CD14-positive monocyte (primary cell): ENCODE measurements around the gene NLGN1. TPM values are rescaled to one million over a fixed set of nuclear protein-coding genes. Genes with fewer than 3 reads are reported as not detected.

Source experiments
- DNase-seq, 3 donors: peaks; one replicate each; pipeline ENCODE4 v3.0.0-alpha.2; 2011 to 2022
- H2AFZ ChIP-seq: 2 replicates; pipeline ENCODE4 v1.6.0; 2012; ENCODE audit warnings: mild to moderate bottlenecking, low read depth, low read length, inconsistent platforms; ENCODE audit not compliant: insufficient read depth, poor library complexity, severe bottlenecking
- H3K27ac ChIP-seq, 2 donors: 1 replicate in 1 of 2; 2 replicates in 1 of 2; pipeline ENCODE4 v1.5.1; 2012 to 2013; ENCODE audit warnings: low read length in 2 of 2, control low read depth in 1 of 2, inconsistent platforms in 1 of 2, low read depth in 1 of 2, mild to moderate bottlenecking in 1 of 2
- H3K27me3 ChIP-seq, 2 donors: one replicate each; pipeline versions ENCODE4 v1.6.0 to v1.6.1; 2011 to 2013; ENCODE audit warnings: low read length in 2 of 2; ENCODE audit not compliant: control insufficient read depth in 2 of 2, insufficient read depth in 2 of 2
- H3K36me3 ChIP-seq, 2 donors: replicated peaks in 1 of 2; 1 replicate in 1 of 2; 2 replicates in 1 of 2; pipeline versions ENCODE4 v1.5.1 to v1.6.1; 2012 to 2013; ENCODE audit warnings: low read length in 2 of 2, control low read depth in 1 of 2, inconsistent platforms in 1 of 2, mild to moderate bottlenecking in 1 of 2; ENCODE audit not compliant: insufficient read depth in 2 of 2, control insufficient read depth in 1 of 2
- H3K4me1 ChIP-seq, 2 donors: 1 replicate in 1 of 2; 2 replicates in 1 of 2; pipeline versions ENCODE4 v1.5.1 to v1.6.1; 2012 to 2013; ENCODE audit warnings: low read length in 2 of 2, control low read depth in 1 of 2, inconsistent platforms in 1 of 2, mild to moderate bottlenecking in 1 of 2, moderate library complexity in 1 of 2; ENCODE audit not compliant: insufficient read depth in 2 of 2, control insufficient read depth in 1 of 2
- H3K4me2 ChIP-seq: replicated peaks from 2 replicates; pipeline ENCODE3; 2012; ENCODE audit warnings: low read length, moderate library complexity, mild to moderate bottlenecking; ENCODE audit not compliant: poor library complexity, severe bottlenecking; ENCODE audit errors: extremely low read depth
- H3K4me3 ChIP-seq, 3 experiments: fragments of 200-600 bp in 1 of 3; sonication (generic) in 1 of 3; replicated peaks in 1 of 3; 1 replicate in 2 of 3; 2 replicates in 1 of 3; pipeline ENCODE4 v1.5.1; 2011 to 2013; ENCODE audit warnings: low read length in 3 of 3, mild to moderate bottlenecking in 3 of 3, control low read depth in 2 of 3, low read depth in 2 of 3, inconsistent platforms in 1 of 3, moderate library complexity in 1 of 3
- H3K79me2 ChIP-seq: 2 replicates; pipeline ENCODE4 v1.6.0; 2012; ENCODE audit warnings: mild to moderate bottlenecking, control low read depth, inconsistent platforms, low read length, moderate library complexity; ENCODE audit not compliant: insufficient read depth
- H3K9ac ChIP-seq: 2 replicates; pipeline ENCODE4 v1.6.0; 2017; ENCODE audit warnings: low read length, mild to moderate bottlenecking; ENCODE audit not compliant: insufficient read depth, poor library complexity, severe bottlenecking
- H3K9me3 ChIP-seq, 2 donors: replicated peaks in 1 of 2; 1 replicate in 1 of 2; 2 replicates in 1 of 2; pipeline versions ENCODE4 v1.5.1 to v1.6.1; 2012 to 2013; ENCODE audit warnings: low read length in 2 of 2, control low read depth in 1 of 2; ENCODE audit not compliant: control insufficient read depth in 1 of 2, insufficient read depth in 1 of 2
- H4K20me1 ChIP-seq: 2 replicates; pipeline ENCODE4 v1.6.0; 2012; ENCODE audit warnings: mild to moderate bottlenecking, low read length, control low read depth, moderate library complexity; ENCODE audit not compliant: insufficient read depth
- H3K27ac Mint-ChIP-seq, 7 donors: one replicate each; pipeline ENCODE4 v1.8.0; 2020; ENCODE audit warnings: mild to moderate bottlenecking in 7 of 7, mixed read lengths in 7 of 7, moderate library complexity in 6 of 7, inconsistent platforms in 2 of 7
- H3K27me3 Mint-ChIP-seq, 3 donors: one replicate each; pipeline ENCODE4 v1.8.0; 2021 to 2022; ENCODE audit warnings: low read depth in 3 of 3, mild to moderate bottlenecking in 3 of 3, mixed read lengths in 3 of 3, moderate library complexity in 3 of 3, inconsistent platforms in 1 of 3
- H3K36me3 Mint-ChIP-seq, 2 donors: one replicate each; pipeline ENCODE4 v1.8.0; 2020; ENCODE audit warnings: mixed read lengths in 2 of 2, inconsistent platforms in 1 of 2, mild to moderate bottlenecking in 1 of 2
- H3K4me1 Mint-ChIP-seq: one replicate; pipeline ENCODE4 v1.8.0; 2020; ENCODE audit warnings: mild to moderate bottlenecking, mixed read lengths
- H3K4me3 Mint-ChIP-seq, 2 donors: one replicate each; pipeline ENCODE4 v1.8.0; 2020; ENCODE audit warnings: mild to moderate bottlenecking in 2 of 2, mixed read lengths in 2 of 2, moderate library complexity in 1 of 2
- H3K9me3 Mint-ChIP-seq, 7 donors: one replicate each; pipeline ENCODE4 v1.8.0; 2020 to 2022; ENCODE audit warnings: mixed read lengths in 7 of 7, mild to moderate bottlenecking in 6 of 7, moderate library complexity in 6 of 7, inconsistent platforms in 2 of 7
- CTCF ChIP-seq: fragments of 200-600 bp; IDR thresholded peaks from one replicate; pipeline ENCODE4 v1.8.0; 2022; ENCODE audit warnings: antibody characterized with exemption, mild to moderate bottlenecking
- WGBS: methylation state at CpG from one replicate; pipeline ENCODE4 v1.1.5; 2013; ENCODE audit warnings: missing lambda C conversion rate; ENCODE audit not compliant: insufficient coverage; 5-methylcytosine and 5-hydroxymethylcytosine counted together
- intact Hi-C, 2 donors: fragments of 100-400 bp; cut with micrococcal nuclease; formaldehyde crosslinking; loops; one replicate each; pipeline versions ENCODE4 v1.15.0 to v1.15.1; 2023
- polyA plus RNA-seq, 3 donors: library from polyadenylated mRNA; depleted of rRNA in 1 of 3; unstranded in 2 of 3; stranded (reverse) in 1 of 3; fragments of 300-500 nt in 2 of 3; fragments of >200 nt in 1 of 3; fragmentation: Illumina TruSeq in 2 of 3; gene quantifications; 1 replicate in 2 of 3; 2 replicates in 1 of 3; pipeline ENCODE4 v1.2.3, GENCODE V29; 2012 to 2021

The NLGN1 gene
- polyA plus RNA-seq, 3 donors = not detected

GRCh38 chr3:173396191-173397041, 1.1 kb upstream of the NLGN1 start:
- Histone ChIP-seq H3K9me3 (no peaks in the 10 kb centered on the region), H3K9ac (peak overlapping the region; percentile 61), H3K4me2 (peak overlapping the region; percentile 90), H4K20me1 (no peaks in the 10 kb centered on the region), H3K4me3 (peak overlapping the region; percentile 40 to 79 (median 59)), H3K79me2 (no peaks in the 10 kb centered on the region), H2AFZ (peak overlapping the region; percentile 81), H3K36me3 (no peaks in the 10 kb centered on the region), H3K27me3 (peaks cover 49 to 63% of the 10 kb centered on the region in 2 donors), H3K4me1 (peaks cover 35 to 38% of the 10 kb centered on the region in 2 donors), H3K27ac (no peak overlapping the region)
- H3K27ac Mint-ChIP-seq = peak overlapping the region in 2 of 7 donors; percentile 70 to 78
- intact Hi-C loops = no loop called here
- peaks cover 55 to 70% (median 62%) of the 10 kb centered on the region in 3 donors for H3K27me3 Mint-ChIP-seq
- no peak for DNase-seq
- peaks cover 0 to 20% (median 10%) of the 10 kb centered on the region in 7 donors for H3K9me3 Mint-ChIP-seq
- peak overlapping the region; percentile 84 to 96 for H3K4me3 Mint-ChIP-seq
- peaks cover 3 to 9% of the 10 kb centered on the region in 2 donors for H3K36me3 Mint-ChIP-seq
- peaks cover 37% of the 10 kb centered on the region for H3K4me1 Mint-ChIP-seq
- TF ChIP-seq CTCF = no peak
- WGBS = no CpG with 5 or more reads among the region's 29 CpGs

GRCh38 chr3:173398111-173398479, 551 bp downstream of the NLGN1 start:
- Histone ChIP-seq H3K27ac (no peak overlapping the region), H3K9me3 (no peaks in the 10 kb centered on the region), H3K4me1 (peaks cover 35 to 38% of the 10 kb centered on the region in 2 donors), H4K20me1 (no peaks in the 10 kb centered on the region), H3K27me3 (peaks cover 49 to 60% of the 10 kb centered on the region in 2 donors), H2AFZ (peak overlapping the region; percentile 74), H3K4me2 (peak overlapping the region; percentile 90), H3K4me3 (peak overlapping the region; percentile 29 to 79 (median 31)), H3K36me3 (no peaks in the 10 kb centered on the region), H3K79me2 (no peaks in the 10 kb centered on the region), H3K9ac (peak overlapping the region; percentile 57)
- intact Hi-C loops = no loop called here
- peaks cover 37% of the 10 kb centered on the region for H3K4me1 Mint-ChIP-seq
- WGBS = 0% methylated on average over 5 of the region's 15 CpGs
- H3K9me3 Mint-ChIP-seq = peaks cover 0 to 20% (median 10%) of the 10 kb centered on the region in 7 donors
- H3K27me3 Mint-ChIP-seq = peaks cover 55 to 68% (median 64%) of the 10 kb centered on the region in 3 donors
- H3K27ac Mint-ChIP-seq = no peak overlapping the region
- H3K36me3 Mint-ChIP-seq = peaks cover 3 to 9% of the 10 kb centered on the region in 2 donors
- no peak for TF ChIP-seq CTCF
- no peak for DNase-seq
- H3K4me3 Mint-ChIP-seq = peak overlapping the region; percentile 84 to 96
